IMR-90 (cell line): ENCODE measurements around the gene C7orf25. TPM values are rescaled to one million over a fixed set of nuclear protein-coding genes. Genes with fewer than 3 reads are reported as not detected.

Experiments used
- ATAC-seq: fragments of 200-7000 bp; cut with Tn5 transposase; 2 replicates; pipeline ENCODE4 v1.9.1; 2020; ENCODE audit warnings: low read depth, mild to moderate bottlenecking, moderate library complexity
- BruUV-seq: library from RNA; stranded (reverse); fragments of 400-500 nt; replicated peaks from 2 replicates; lab custom pipeline; 2021; lab: Mats Ljungman, UMichigan
- CTCF ChIA-PET: fragments of 300-600 bp; formaldehyde crosslinking; extraction: SDS; loops from one replicate; lab custom pipeline; 2021; ENCODE audit warnings: antibody characterized with exemption; lab: Yijun Ruan, JAX
- POLR2A ChIA-PET: fragments of 300-600 bp; sonication (Branson Sonifier 250); formaldehyde crosslinking; loops from one replicate; lab custom pipeline; 2022; ENCODE audit warnings: antibody characterized with exemption; ENCODE audit not compliant: unreplicated experiment; lab: Charles Lee
- DNase-seq: peaks from one replicate; pipeline ENCODE4 v3.0.0; 2013
- H2AFZ ChIP-seq: replicated peaks from 2 replicates; pipeline ENCODE3; 2013; ENCODE audit warnings: low read length, mild to moderate bottlenecking; ENCODE audit not compliant: poor library complexity
- H2AK5ac ChIP-seq: 2 replicates; pipeline ENCODE4 v1.6.1; 2013; ENCODE audit warnings: low read depth, low read length, inconsistent platforms
- H2AK9ac ChIP-seq: replicated peaks from 2 replicates; pipeline ENCODE3; 2013; ENCODE audit warnings: mild to moderate bottlenecking, low read depth, low read length, moderate library complexity; ENCODE audit not compliant: poor library complexity
- H2BK120ac ChIP-seq: 2 replicates; pipeline ENCODE4 v1.6.1; 2013; ENCODE audit warnings: low read depth, low read length, inconsistent platforms
- H2BK15ac ChIP-seq: 3 replicates; pipeline ENCODE4 v1.6.1; 2013; ENCODE audit warnings: low read depth, low read length, inconsistent platforms
- H2BK20ac ChIP-seq: 2 replicates; pipeline ENCODE4 v1.6.1; 2013; ENCODE audit warnings: low read depth, mild to moderate bottlenecking, inconsistent platforms, low read length, moderate library complexity
- H2BK5ac ChIP-seq: 2 replicates; pipeline ENCODE4 v1.6.1; 2013; ENCODE audit warnings: mild to moderate bottlenecking, low read depth, low read length, inconsistent platforms; ENCODE audit not compliant: poor library complexity, severe bottlenecking
- H3K14ac ChIP-seq: replicated peaks from 2 replicates; pipeline ENCODE4 v1.6.1; 2013; ENCODE audit warnings: low read depth, low read length, inconsistent platforms
- H3K18ac ChIP-seq: 2 replicates; pipeline ENCODE4 v1.6.1; 2013; ENCODE audit warnings: low read depth, low read length, control low read depth
- H3K23ac ChIP-seq: 2 replicates; pipeline ENCODE4 v1.6.1; 2013; ENCODE audit warnings: low read depth, low read length, inconsistent platforms
- H3K27ac ChIP-seq: 2 replicates; pipeline ENCODE4 v1.5.1; 2013; ENCODE audit warnings: mild to moderate bottlenecking, control low read depth, low read length; ENCODE audit not compliant: insufficient read depth
- H3K27me3 ChIP-seq: 2 replicates; pipeline ENCODE4 v1.6.1; 2013; ENCODE audit warnings: low read length; ENCODE audit not compliant: control insufficient read depth, insufficient read depth
- H3K36me3 ChIP-seq: 2 replicates; pipeline ENCODE4 v1.6.1; 2013; ENCODE audit warnings: low read length, mixed read lengths; ENCODE audit not compliant: control insufficient read depth, insufficient read depth
- H3K4ac ChIP-seq: 2 replicates; pipeline ENCODE4 v1.6.1; 2013; ENCODE audit warnings: low read depth, low read length, inconsistent platforms
- H3K4me1 ChIP-seq: 2 replicates; pipeline ENCODE4 v1.6.1; 2013; ENCODE audit warnings: low read length, mixed read lengths; ENCODE audit not compliant: control insufficient read depth, insufficient read depth
- H3K4me2 ChIP-seq: 2 replicates; pipeline ENCODE4 v1.6.1; 2013; ENCODE audit warnings: low read depth, mild to moderate bottlenecking, control low read depth, low read length, moderate library complexity
- H3K4me3 ChIP-seq: 2 replicates; pipeline ENCODE4 v1.5.1; 2013; ENCODE audit warnings: low read depth, mild to moderate bottlenecking, control low read depth, low read length, moderate library complexity; ENCODE audit not compliant: insufficient read depth
- H3K56ac ChIP-seq: 2 replicates; pipeline ENCODE4 v1.6.1; 2013; ENCODE audit warnings: low read length, inconsistent platforms; ENCODE audit not compliant: insufficient read depth; ENCODE audit errors: extremely low read depth
- H3K79me1 ChIP-seq, 2 experiments: 2 replicates each; pipeline ENCODE4 v1.6.1; 2013; ENCODE audit warnings: low read length in 2 of 2, inconsistent platforms in 1 of 2, low read depth in 1 of 2
- H3K9ac ChIP-seq: 2 replicates; pipeline ENCODE4 v1.6.1; 2013; ENCODE audit warnings: low read depth, low read length, control low read depth
- H3K9me1 ChIP-seq: 2 replicates; pipeline ENCODE4 v1.6.1; 2013; ENCODE audit warnings: low read length, inconsistent platforms; ENCODE audit not compliant: insufficient read depth
- H3K9me3 ChIP-seq: 2 replicates; pipeline ENCODE4 v1.6.1; 2013; ENCODE audit warnings: low read length; ENCODE audit not compliant: control insufficient read depth, insufficient read depth
- H4K20me1 ChIP-seq: 2 replicates; pipeline ENCODE4 v1.6.1; 2013; ENCODE audit warnings: low read length, inconsistent platforms; ENCODE audit not compliant: insufficient read depth
- H4K5ac ChIP-seq: 2 replicates; pipeline ENCODE4 v1.6.1; 2013; ENCODE audit warnings: mild to moderate bottlenecking, low read depth, low read length, control low read depth
- H4K8ac ChIP-seq, 2 experiments: 2 replicates each; pipeline ENCODE4 v1.6.1; 2013; ENCODE audit warnings: low read depth in 2 of 2, low read length in 2 of 2, control low read depth in 1 of 2, inconsistent platforms in 1 of 2
- H4K91ac ChIP-seq: 2 replicates; pipeline ENCODE4 v1.6.1; 2013; ENCODE audit warnings: low read depth, low read length, inconsistent platforms; ENCODE audit not compliant: insufficient read depth
- BHLHE40 ChIP-seq: fragments of 150-350 bp; IDR thresholded peaks from 2 replicates; pipeline ENCODE4 v1.6.1; 2016; ENCODE audit warnings: mild to moderate bottlenecking, low read depth, low read length
- CEBPB ChIP-seq: IDR thresholded peaks from 2 replicates; pipeline ENCODE4 v1.6.1; 2012; ENCODE audit warnings: low read depth, low read length, improper control_type of control experiment
- MXI1 ChIP-seq: IDR thresholded peaks from 2 replicates; pipeline ENCODE4 v1.6.1; 2012; ENCODE audit warnings: low read depth, mild to moderate bottlenecking, low read length, moderate library complexity, borderline replicate concordance
- NFE2L2 ChIP-seq: fragments of 150-350 bp; IDR thresholded peaks from 2 replicates; pipeline ENCODE4 v1.6.1; 2016; ENCODE audit warnings: low read depth, mild to moderate bottlenecking, low read length
- RFX5 ChIP-seq: IDR thresholded peaks from 2 replicates; pipeline ENCODE4 v1.8.0; 2012; ENCODE audit warnings: low read depth, mild to moderate bottlenecking, low read length, moderate library complexity
- WGBS, 2 experiments: methylation state at CpG; one replicate each; pipeline versions ENCODE4 v1.1.5 to v1.1.7; 2013; ENCODE audit warnings: missing lambda C conversion rate in 2 of 2; ENCODE audit not compliant: insufficient read length in 1 of 2; ENCODE audit errors: extremely low coverage in 2 of 2; 5-methylcytosine and 5-hydroxymethylcytosine counted together
- dilution Hi-C: fragments of 300-500 bp; cut with HindIII; formaldehyde crosslinking; loops from one replicate; pipeline ENCODE4 v1.14.3; 2018; ENCODE audit warnings: low sequenced_read_pairs; ENCODE audit not compliant: unreplicated experiment
- in situ Hi-C: fragments of 300-500 bp; cut with MboI; formaldehyde crosslinking; loops from 3 replicates; pipeline ENCODE4 v1.14.3; 2019; ENCODE audit warnings: low sequenced_read_pairs, inconsistent platforms, mixed read lengths
- intact Hi-C: fragments of 100-400 bp; cut with micrococcal nuclease; formaldehyde crosslinking; loops from 2 replicates; pipeline ENCODE4 v1.10.0; 2022
- polyA plus RNA-seq, 3 experiments: library from polyadenylated mRNA; depleted of rRNA; stranded (reverse); fragments of >200 nt; gene quantifications; 2 replicates each; pipeline ENCODE4 v1.2.3, GENCODE V29; 2012; ENCODE audit warnings: low replicate concordance in 1 of 3
- total RNA-seq: library from RNA; depleted of rRNA; stranded (reverse); fragments of >200 nt; gene quantifications from 2 replicates; pipeline ENCODE4 v1.2.3, GENCODE V29; 2012
- TF ChIP-seq, protein P1 (sequence below): fragments of 150-350 bp; IDR thresholded peaks from 2 replicates; pipeline ENCODE4 v1.6.1; 2017; ENCODE audit warnings: mild to moderate bottlenecking, antibody characterized with exemption, low read length, low read depth

C7orf25 gene
- total and polyA plus RNA-seq, 2 of the 4 experiments (the other 2 are of a cell fraction): 4.5 to 6.1 TPM

DNA sequence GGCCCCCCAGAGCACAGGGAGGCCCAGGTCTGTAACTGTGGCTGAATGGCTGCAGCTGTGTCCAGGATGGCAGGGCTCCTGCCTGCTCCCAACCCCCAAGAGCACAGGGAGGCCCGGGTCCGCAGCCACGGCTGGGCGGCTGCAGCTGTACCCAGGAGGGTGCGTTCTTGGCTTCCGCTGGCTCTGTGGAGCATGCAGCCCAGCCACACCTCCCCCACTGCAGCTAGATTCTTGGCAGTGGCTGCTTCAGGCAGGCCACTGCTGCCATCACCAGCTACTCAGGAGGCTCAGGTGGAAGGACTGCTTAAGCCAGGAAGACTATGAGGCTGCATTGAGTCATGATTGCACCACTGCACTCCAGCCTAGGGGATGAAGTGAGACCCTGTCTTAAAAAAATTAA, 27.9 kb downstream of the C7orf25 start:
- TF ChIP-seq NFE2L2: no peak
- peak; percentile 40; the same call in 1 of the 2 replicates for TF ChIP-seq CEBPB
- TF ChIP-seq, protein P1, sequence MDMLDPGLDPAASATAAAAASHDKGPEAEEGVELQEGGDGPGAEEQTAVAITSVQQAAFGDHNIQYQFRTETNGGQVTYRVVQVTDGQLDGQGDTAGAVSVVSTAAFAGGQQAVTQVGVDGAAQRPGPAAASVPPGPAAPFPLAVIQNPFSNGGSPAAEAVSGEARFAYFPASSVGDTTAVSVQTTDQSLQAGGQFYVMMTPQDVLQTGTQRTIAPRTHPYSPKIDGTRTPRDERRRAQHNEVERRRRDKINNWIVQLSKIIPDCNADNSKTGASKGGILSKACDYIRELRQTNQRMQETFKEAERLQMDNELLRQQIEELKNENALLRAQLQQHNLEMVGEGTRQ: no peak
- no peak for TF ChIP-seq MXI1
- no peak for TF ChIP-seq RFX5
- TF ChIP-seq BHLHE40: no peak
- no peak overlapping the region for H2AK5ac ChIP-seq

More for the DNA sequence above, 27.9 kb downstream of the C7orf25 start:
- H3K23ac ChIP-seq: no peak overlapping the region
- H4K91ac ChIP-seq: no peak overlapping the region
- H3K4me3 ChIP-seq: no peak overlapping the region
- no peaks in the 10 kb centered on the region for H3K79me1 ChIP-seq
- intact Hi-C loops (no loop called here), dilution Hi-C loops (no loop called here), in situ Hi-C loops (loop anchor here (10.0 kb wide), 1 partner anchor 939 kb away; no protein-coding TSS in a partner anchor)
- no CpG with 5 or more reads among the region's 6 CpGs for WGBS, 2 experiments
- H3K4me2 ChIP-seq: no peak overlapping the region
- ATAC-seq (0 out of 2 replicates have a peak, but pooled peaks have one; percentile 15), DNase-seq (peak; percentile 22)
- H2BK5ac ChIP-seq: no peak overlapping the region
- POLR2A ChIA-PET: no interaction called here
- H2AFZ ChIP-seq: peak overlapping the region; percentile 21
- H3K9ac ChIP-seq: no peak overlapping the region
- H3K18ac ChIP-seq: no peak overlapping the region
- H2BK120ac ChIP-seq: no peak overlapping the region
- no peak overlapping the region for H3K14ac ChIP-seq
- H4K20me1 ChIP-seq: no peaks in the 10 kb centered on the region
- H3K56ac ChIP-seq: no peak overlapping the region
- no peaks in the 10 kb centered on the region for H3K9me1 ChIP-seq
- H3K4me1 ChIP-seq: peaks cover 8% of the 10 kb centered on the region; the same call in 1 of the 2 replicates
- no peaks in the 10 kb centered on the region for H3K27me3 ChIP-seq
- CTCF ChIA-PET: no interaction called here
- no peak overlapping the region for H3K4ac ChIP-seq
- no peaks in the 10 kb centered on the region for H3K9me3 ChIP-seq
- no TSS peak for BruUV-seq
- H3K36me3 ChIP-seq: no peaks in the 10 kb centered on the region
- H2BK15ac ChIP-seq: no peak overlapping the region
- no peak overlapping the region for H2BK20ac ChIP-seq
- H4K8ac ChIP-seq: no peak overlapping the region
- H4K5ac ChIP-seq: no peak overlapping the region
- H2AK9ac ChIP-seq: no peak overlapping the region
- no peak overlapping the region for H3K27ac ChIP-seq
